Right lobe of liver (tissue), 4 donors: Measurements from ENCODE around the gene ADI1.

Experiments
- POLR2A ChIP-seq: fragments of 450-650 bp; IDR thresholded peaks from one replicate; pipeline ENCODE4 v1.6.1; 2017; ENCODE audit warnings: antibody characterized with exemption, mild to moderate bottlenecking
- TF ChIP-seq, protein P1 (sequence below), 4 donors: fragments of 200-600 bp in 3 of 4; fragments of 450-650 bp in 1 of 4; IDR thresholded peaks; one replicate each; pipeline versions ENCODE4 v1.5.1 to v1.8.0; 2016 to 2022; ENCODE audit warnings: antibody characterized with exemption in 4 of 4, mild to moderate bottlenecking in 2 of 4
- donor health status: DM: no; HTN: no; CAD: no.
- donor health status: DM: no; HTN: no; CAD: no.
- donor health status: DM: no; HTN: yes; CAD: no.

DNA sequence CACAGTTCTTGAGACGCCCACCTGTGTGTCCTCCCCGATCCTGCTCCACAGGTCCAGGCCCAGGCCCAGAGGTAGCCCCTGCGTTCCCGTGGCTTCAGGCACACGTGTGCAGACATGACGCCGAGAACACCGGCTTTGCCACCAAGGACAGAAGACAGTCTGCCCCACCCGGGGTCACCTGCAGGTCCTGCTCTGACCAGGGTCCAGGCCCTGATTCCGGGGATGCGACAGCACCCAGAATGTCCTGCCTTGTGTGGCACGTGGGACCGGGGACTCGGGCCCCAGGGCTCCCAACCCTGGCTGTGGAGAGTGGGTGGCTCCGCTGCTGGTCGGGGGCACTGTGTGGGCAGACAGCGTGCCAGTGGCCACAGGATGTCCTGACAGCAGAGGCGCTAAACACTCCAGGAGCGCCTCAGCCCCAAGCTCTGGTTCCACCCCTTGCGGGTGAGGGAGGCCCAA lies 36.9 kb downstream of the ADI1 start:
- no peak for TF ChIP-seq POLR2A
- TF ChIP-seq, protein P1, sequence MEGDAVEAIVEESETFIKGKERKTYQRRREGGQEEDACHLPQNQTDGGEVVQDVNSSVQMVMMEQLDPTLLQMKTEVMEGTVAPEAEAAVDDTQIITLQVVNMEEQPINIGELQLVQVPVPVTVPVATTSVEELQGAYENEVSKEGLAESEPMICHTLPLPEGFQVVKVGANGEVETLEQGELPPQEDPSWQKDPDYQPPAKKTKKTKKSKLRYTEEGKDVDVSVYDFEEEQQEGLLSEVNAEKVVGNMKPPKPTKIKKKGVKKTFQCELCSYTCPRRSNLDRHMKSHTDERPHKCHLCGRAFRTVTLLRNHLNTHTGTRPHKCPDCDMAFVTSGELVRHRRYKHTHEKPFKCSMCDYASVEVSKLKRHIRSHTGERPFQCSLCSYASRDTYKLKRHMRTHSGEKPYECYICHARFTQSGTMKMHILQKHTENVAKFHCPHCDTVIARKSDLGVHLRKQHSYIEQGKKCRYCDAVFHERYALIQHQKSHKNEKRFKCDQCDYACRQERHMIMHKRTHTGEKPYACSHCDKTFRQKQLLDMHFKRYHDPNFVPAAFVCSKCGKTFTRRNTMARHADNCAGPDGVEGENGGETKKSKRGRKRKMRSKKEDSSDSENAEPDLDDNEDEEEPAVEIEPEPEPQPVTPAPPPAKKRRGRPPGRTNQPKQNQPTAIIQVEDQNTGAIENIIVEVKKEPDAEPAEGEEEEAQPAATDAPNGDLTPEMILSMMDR (IDR thresholded peaks at IDR 0.05) = no peak
